ENCODE results near the gene VAV2.

The VAV2 gene

GRCh38 chr9:133791069-133791468 is 201.1 kb downstream of the VAV2 start:
- DNase-seq, result no peak

- DNase-seq, result no peak
These were observed 202.3 kb downstream of the VAV2 start for GRCh38 chr9:133789778-133790177.

GRCh38 chr9:133788819-133789717 is 203.1 kb downstream of the VAV2 start:
- DNase-seq, result no peak

GRCh38 chr9:133788045-133788818 is 203.9 kb downstream of the VAV2 start:
- DNase-seq, result no peak

- no peak for DNase-seq
These were observed 204.4 kb downstream of the VAV2 start for GRCh38 chr9:133787754-133788025.

- no peak for DNase-seq
These were observed 205.0 kb downstream of the VAV2 start for GRCh38 chr9:133786907-133787753.

GRCh38 chr9:133786371-133786753 is 205.8 kb downstream of the VAV2 start:
- DNase-seq, result no peak

- DNase-seq, result no peak
These were observed 206.3 kb downstream of the VAV2 start for GRCh38 chr9:133785753-133786370.

GRCh38 chr9:133784731-133785561 is 207.2 kb downstream of the VAV2 start:
- no peak for DNase-seq

GRCh38 chr9:133783331-133783731 is 208.8 kb downstream of the VAV2 start:
- DNase-seq, result no peak

GRCh38 chr9:133782157-133783130 is 209.7 kb downstream of the VAV2 start:
- peak; percentile 51 to 63 for DNase-seq

GRCh38 chr9:133781828-133782135 is 210.3 kb downstream of the VAV2 start:
- DNase-seq, result no peak

GRCh38 chr9:133780962-133781827 is 210.9 kb downstream of the VAV2 start:
- no peak for DNase-seq

- DNase-seq, result no peak
These were observed 211.6 kb downstream of the VAV2 start for GRCh38 chr9:133780404-133780945.

GRCh38 chr9:133779516-133780403 is 212.4 kb downstream of the VAV2 start:
- DNase-seq, result no peak

- no peak for DNase-seq
These were observed 213.0 kb downstream of the VAV2 start for GRCh38 chr9:133779081-133779480.

- DNase-seq, result no peak
These were observed 213.6 kb downstream of the VAV2 start for GRCh38 chr9:133778336-133779013.

GRCh38 chr9:133777871-133778270 is 214.3 kb downstream of the VAV2 start:
- no peak for DNase-seq

Data from stimulated activated CD4-positive, alpha-beta T cell treated with anti-CD3 and anti-CD28 coated beads, Interleukin-4, amount 100 ng/mL, for 4 hours (primary cell).